MV-4-11 (cell line): ENCODE results near the gene KLHL8.

Experiments used
- DNase-seq: peaks from one replicate; lab custom pipeline; 2025; lab: John Stamatoyannopoulos, UW

Gene KLHL8

DNA sequence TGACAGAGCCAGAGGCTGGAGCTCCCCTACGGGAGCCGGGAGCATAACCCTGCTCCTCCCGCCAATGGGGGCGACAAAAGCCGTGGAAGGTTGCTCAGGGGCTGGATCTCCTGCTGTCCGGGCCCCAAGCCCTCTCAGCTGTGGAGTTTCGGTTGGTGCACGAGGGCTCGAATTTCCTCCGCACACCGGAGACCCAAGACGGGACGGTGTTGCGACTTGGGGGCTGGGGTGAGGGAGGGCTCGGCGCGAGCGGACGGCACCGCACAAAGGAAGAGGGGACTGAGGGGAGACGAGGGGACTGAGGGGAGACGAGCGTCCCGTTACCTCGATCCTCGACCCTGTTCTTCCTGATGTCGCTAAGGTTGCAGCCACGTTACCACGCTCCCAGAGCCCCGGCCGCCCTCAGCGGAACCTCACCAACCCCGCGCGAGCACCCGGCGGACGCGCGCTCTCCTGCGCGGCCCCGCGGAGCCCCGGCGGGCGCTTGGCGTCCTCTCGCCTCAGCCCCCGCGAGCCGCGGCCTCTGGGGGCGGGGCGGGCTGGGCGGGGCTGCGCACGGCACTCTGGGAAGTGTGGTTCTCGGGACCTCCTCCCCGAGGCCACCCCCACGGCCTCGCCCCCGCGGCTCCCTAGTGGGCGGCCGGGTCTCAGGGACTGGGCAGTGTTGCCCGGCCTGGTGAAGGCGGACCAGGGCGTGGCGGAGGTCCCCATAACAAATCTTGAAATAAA lies at the start of gene KLHL8:
KLHL8 (minus strand) TSS at position 525 of the 729 bp plus-strand sequence. CDS start 25,079 bp downstream, outside the sequence.
- peak; percentile 81 for DNase-seq

DNA sequence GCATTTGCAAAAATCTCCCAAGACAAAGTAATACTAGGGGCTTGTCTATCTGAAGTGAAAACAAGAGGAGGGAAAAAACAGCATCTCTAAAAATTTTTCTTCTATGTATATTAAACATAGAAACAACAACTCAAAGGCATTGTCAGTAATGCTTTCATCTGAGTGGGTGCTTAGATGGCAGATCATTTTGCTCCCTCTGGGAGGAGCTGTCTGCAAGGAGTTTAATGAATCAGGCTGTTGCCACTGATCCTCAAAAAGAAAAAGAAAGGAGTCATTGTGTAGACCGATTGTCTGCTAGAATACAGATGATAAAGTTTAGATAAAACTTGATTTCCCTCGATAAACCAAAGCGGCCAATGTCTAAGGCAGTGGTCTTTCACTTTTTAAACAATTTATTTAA lies 49.7 kb upstream of the KLHL8 start:
- peak; percentile 57 for DNase-seq

DNA sequence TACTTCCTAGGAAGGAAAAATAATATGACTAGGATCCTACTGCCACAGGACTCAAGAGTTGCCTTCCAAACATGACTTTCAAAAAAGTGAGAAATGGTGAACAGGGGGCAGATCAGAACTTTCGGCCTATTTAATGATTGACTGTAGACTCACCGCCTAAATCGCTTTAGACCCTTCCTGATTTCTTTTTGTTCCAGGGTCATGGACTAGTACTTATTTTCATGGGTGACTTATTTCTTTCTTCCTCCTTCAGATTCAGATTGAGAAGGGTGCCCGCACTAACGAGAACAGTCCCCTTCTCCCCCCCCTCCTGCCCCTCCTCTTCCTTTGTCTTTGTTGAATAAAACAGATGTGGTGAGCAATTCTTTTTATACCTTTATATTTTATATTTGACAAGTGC lies 48.0 kb upstream of the KLHL8 start:
- no peak for DNase-seq

DNA sequence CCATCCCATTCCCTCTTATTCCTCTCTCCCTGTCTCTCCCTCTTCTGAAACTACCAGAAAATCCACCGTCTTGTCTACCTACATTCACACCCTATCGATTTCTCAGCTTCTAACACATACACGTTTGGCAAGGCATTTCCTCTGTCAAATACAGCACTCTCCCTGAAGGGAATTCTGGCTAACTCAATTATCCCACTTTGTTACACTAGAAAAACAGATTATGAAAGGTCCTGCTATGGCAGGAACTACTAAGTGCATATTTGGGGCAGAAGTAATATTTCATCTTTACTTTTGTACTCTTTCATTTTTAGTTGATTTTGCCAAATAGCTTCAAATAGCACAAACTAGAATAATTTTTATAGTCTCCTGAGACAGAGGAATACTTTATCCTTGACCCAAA lies 46.6 kb upstream of the KLHL8 start:
- DNase-seq, result no peak

DNA sequence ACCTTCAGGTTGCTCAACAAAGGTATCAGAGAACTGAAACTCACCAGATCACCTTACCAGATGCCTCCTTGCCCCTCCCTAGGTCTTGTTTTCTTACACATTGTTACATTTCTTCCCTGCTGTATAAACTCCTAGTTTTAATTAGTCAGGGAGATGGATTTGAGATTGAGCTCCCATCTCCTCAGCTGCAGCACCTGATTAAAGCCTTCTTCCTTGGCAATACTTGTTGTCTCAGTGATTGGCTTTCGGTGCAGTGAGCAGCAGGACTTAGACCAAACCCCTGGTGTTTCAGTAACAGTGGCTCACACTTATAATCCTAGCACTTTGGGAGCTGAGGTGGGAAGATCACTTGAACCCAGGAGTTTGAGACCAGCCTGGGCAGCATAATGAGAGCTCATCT lies 42.5 kb upstream of the KLHL8 start:
- no peak for DNase-seq

DNA sequence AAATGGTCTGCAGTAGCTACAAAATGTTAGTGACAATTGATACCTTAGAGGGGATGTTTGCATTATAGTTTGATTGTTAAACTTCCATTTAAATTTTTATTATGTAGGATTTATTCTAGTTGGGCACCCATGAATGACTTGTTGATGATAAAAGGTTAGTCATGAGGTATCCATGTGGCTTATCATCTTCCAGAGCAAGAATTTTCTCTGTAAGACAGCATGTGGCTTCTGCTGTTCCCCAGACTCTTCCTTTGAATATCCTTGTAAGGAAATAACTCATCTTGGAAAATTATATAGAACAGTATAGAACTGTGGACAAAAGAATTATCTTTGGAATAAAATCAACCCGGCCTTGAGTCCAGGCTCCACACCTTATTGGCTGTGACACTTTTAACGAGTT lies 40.1 kb upstream of the KLHL8 start:
- no peak for DNase-seq

DNA sequence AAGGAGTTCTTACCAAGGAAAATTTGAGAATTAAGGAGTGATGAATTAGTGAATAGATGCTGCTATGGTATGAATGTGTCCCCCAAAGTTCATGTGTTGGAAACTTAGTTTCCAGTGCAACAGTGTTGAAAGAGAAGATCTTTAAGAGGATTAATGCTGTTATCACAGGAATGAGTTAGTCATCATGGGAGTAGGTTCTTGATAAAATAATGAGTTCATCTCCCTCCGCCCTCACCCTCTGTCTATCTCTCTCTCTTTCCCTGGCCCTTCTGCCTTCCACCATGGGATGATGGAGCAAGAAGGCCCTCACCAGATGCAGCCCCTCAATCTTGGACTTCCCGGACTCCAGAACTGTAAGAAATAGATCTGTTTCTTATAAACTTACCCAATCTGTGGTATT lies 38.3 kb upstream of the KLHL8 start:
- no peak for DNase-seq

DNA sequence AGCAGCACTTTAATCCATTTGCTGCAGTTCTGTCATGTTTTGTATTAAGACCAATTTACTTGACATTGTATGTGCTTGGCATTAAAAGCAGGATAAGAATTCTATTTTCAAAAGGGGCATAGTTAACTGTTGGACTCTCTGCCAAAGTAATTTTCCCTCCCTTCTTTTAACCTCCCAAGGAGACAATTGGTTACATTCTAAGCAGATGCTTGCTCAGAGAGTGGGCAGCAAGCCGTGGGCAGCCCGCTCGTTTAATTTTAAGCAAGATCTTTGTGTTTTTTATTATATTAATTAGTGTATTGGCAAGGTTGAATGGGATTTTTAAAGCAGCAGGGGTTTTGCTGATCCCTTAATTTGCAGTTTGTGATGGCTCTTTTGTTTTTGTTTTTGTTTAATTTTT lies 37.1 kb upstream of the KLHL8 start:
- DNase-seq, result no peak

DNA sequence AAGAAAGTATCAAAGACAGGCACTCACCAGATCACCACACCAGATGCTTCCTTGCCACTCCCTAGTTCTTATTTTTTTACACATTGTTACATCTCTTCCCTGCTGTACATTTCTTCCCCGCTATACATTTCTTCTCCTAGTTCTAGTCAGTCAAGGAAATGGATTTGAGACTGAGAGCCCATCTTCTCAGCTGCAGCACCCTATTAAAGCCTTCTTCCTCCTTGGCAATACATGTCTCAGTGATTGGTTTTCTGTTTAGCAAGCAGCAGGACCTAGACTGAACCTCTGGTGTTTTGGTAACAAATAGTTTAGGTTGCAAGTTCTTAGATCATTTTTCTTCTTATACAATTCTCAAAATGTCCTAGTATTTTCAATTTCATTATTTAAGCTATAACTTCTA lies 35.3 kb upstream of the KLHL8 start:
- no peak for DNase-seq

DNA sequence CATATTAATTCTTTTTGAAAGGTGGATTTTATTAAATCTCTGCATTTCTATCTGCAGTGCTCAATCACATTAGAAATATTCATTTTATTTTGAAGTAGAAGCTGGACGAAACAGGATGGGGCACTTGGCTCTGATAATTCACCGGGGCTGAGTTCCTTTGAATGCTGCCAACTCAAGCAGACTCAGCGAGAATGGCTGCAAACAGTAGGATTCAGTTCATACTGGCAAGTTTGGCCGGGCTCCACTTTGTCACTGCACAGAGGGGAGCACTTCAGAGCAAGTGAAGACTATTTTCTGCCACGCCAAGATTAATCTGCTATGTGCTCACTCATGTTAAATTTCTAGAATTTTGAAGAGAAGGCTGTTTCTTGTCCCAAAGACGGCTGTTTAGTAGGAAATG lies 30.7 kb upstream of the KLHL8 start:
- no peak for DNase-seq

DNA sequence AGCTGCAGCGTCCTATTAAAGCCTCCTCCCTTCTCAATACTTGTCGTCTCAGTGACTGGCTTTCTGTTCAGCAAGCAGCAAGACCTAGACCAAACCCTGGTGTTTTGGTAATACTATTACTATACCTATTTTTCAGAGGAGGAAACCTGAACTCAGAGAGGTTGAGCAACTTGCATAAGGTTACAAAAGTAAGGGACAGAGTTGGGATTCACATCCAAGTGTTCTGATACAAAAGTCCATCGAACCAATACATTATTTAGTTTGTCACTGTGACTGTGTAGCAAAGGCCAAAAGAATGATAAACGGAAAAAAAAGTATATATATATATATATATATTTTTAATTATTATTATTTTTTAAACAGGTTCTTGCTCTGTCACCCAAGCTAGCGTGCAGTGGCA lies 29.9 kb upstream of the KLHL8 start:
- DNase-seq, result no peak

DNA sequence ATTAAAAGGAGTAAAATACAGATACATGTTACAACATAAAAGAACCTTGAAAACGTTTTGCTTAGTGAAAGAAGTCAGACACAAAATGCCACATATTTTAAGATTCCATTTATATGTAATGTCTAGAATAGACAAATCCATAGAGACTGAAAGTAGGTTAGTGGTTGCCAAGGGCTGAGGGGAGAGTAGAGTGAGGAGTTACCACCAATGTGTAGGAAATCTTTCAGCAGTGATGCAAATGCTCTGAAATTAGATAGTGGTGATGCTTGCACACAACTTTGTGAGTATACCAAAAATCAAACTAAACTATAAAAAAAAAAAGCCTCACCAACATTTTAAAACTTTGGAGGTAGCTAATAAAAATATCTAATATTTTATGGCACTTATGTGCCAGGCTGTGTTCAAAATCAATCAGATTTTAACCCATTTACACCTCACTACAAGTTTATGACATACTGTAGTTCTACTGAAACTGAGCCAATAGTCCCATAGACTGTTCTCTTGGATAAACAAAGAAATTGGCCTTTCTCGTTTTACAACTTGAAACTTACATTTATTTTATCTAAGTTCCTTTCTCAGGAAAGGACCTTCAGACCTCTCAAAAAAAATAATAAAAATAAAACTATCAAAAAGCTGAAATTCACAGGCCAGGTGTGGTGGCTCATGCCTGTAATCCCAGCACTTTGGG lies 29.1 kb upstream of the KLHL8 start:
- no peak for DNase-seq

DNA sequence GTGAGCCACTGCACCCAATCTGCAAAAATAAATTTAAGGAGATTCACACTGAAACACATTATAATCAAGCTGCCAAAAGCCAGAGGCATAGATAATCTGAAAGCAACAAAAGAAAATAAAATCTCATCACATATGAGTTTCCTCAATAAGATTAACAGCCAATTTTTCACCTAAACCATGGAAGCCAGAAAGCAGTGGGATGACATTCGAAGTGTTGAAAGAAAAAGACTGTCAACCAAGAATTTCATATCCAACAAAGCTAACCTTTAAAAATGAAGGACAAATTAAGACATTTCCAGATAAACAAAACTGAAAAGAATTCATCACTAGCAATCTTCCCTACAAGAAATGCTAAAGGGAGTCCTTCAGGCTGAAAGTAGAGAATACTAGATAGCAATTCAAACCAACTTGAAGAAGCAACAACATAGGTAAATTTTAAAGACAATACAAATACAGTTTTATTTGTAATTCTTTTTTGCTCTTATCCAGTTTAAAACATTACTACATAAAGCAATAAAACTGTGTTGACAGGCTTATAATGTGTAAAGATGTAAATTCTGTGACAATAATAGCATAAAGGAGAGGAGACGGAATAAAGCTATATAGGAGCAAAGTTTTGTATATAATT lies 23.1 kb upstream of the KLHL8 start:
- DNase-seq, result no peak

DNA sequence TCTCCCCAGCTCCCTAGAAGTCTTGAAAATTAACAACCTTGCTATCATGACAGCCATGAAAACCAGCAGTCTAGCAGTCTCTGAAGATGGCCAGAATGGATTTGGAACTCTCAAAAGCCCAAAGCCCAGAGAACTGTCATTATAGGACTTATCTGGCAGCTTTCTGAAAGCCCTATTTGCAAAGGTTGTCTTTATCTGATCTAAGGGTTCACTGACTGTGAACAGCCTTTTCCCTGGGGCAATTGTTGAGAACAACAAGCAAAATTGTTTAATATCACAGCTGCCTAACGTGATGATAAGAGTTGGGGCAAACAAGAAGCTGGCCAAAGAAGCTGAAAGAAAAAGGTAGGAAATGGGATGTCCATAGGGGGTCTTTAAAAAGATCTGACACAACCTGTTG lies 20.9 kb upstream of the KLHL8 start:
- no peak for DNase-seq

DNA sequence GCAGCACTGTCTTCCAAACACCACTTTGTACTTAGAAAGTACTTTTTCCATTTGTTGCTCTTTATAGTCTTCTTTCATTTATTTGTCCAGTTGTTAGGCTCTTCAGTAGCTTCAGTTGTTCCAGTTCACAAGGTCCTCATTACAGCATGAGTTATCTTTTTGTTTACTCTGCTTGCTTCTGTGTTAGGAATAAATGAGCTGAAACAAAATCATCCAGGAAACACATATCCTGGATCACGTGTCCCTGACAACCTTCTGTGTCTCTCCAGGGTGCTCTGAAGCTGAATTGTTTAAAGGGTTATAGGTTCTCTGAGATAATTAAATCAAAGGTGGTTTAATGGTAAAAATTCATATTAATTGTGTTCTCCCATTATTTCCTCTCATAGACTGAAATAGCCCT lies 19.9 kb upstream of the KLHL8 start:
- no peak for DNase-seq

DNA sequence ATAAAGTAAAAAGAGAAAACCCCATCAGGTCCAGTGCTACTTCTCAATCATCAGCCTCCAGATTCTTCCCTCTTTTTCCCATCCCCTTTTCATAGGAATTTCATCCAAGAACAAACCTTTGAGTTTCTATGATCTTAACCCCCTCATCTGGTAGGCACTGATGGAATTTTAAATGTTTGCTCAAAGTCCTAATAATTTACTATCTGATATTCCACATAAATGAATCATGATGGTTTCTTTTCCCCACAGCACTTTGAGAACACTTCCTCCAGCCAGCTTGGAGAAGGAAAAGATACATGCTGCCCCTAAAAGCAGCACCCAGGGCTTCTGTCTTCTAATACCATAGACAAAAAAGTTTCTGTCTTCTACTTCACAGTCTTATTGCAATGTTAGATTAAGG lies 19.4 kb upstream of the KLHL8 start:
- no peak for DNase-seq

DNA sequence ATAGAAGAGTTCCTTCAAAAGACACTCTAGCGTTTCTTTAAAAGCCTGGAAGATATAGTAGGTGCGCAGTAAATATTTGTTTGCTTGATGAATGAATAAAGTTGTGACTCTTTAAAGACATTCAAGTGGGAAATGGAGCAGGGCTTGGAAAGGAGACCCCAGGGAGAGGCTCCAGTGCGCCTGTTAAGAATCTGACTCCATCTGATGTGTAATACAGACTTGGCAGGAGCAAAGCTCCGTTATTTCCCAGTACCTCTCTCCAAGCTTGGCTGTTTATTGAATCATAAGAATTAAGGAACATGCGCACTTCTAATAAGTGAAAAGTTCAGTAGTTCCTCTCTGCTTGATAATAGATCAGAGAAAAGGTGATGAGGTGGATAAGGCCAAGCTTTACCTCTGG lies 18.8 kb upstream of the KLHL8 start:
- DNase-seq, result no peak

DNA sequence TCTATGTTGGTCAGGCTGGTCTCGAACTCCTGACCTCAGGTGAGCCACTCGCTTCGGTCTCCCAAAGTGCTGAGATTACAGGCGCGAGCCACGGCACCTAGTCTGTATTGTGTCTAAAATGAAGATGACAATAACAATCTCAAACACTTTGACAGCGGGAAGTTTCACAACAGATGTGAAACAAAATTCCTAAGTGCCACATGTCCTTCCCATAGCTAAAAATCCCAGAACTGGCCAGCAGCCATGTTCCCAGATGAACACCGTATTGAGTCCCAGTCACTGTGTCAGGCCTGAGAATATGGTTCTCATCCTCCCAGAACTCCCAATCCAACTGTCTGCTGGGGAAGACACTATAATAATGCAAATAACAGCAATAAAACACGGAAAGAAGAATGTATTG lies 16.4 kb upstream of the KLHL8 start:
- DNase-seq, result no peak

DNA sequence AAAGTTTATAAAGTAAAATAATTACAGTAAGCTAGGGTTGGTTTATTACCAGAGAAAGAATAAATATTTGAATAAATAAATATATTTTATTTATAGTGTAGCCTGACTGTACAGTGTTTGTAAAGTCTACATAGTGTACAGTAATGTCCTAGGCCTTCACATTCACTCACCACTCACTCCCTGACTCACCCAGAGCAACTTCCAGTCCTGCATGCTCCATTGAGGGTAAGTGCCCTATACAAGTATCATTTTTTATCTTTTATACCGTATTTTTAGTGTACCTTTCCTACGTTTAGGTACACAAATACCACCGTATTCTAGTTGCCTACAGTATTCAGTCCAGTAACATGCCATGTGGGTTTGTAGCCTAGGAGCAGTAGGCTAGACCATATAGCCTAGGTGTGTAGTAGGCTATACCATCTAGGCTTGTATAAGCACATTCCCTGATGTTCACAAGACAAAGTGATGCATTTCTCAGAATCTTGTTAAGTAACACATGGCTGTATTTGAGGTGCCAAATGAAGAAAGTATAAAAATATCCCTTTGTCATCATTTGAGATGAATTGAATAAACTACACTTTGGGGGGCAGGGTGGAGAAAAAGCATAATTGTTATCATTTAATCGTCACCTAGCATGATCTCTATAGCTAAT lies 14.7 kb upstream of the KLHL8 start:
- DNase-seq, result no peak

DNA sequence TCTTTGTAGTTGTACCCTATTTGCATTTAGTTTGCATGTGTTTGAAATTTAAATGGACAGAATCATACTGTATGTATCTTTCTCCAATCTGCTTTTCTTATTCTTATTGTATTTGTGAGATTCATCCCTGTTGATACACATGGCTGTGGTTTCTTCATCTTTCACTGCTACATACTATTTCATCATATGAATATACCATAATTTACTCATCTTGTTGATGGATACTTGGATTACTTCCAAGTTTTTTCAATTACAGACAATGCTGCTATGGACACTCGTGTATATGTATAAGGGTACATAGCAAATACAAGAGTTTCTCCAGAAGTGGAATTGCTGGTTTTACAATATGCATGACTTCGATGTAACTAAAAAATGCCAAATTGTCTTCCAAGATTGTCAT lies 11.8 kb upstream of the KLHL8 start:
- peak; percentile 20 for DNase-seq

DNA sequence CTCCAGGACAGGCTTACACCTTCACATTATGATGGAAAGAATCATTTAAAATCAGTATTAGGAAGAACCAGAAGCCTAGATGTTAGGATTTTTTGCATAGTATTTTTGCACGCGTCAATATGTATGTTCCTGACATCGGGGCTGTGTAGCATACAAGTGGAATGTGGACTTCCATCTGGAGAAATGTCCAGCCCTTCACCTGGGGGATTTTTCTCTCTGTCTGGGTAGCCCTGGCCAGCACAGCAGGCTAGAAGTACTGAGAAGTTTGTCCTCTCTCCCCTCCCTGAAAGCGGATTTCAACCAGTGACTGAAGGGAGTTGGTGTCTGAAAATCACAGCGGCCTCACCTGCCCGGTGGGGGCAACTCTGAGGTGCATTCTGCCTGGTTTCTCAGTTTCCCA lies 10.4 kb upstream of the KLHL8 start:
- no peak for DNase-seq

DNA sequence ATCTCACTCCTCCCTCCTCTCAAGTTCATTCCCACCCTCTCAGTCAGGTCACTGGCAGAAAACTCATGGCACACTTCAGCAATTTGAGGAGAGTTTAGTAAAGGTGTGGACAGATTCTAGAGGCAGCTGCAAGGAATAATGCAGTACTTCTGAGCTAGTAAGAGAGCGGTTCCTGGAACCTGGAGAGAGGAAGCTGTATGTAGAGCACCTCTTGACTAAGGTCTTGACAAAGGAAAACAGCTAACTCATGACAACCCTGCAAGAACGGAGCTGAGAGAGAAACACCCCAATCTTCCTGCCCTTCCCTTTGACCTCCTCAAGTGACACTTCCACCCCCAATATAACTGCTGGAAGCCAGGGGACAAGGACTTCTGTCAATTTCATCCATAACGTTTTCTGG lies 9.6 kb upstream of the KLHL8 start:
- no peak for DNase-seq

DNA sequence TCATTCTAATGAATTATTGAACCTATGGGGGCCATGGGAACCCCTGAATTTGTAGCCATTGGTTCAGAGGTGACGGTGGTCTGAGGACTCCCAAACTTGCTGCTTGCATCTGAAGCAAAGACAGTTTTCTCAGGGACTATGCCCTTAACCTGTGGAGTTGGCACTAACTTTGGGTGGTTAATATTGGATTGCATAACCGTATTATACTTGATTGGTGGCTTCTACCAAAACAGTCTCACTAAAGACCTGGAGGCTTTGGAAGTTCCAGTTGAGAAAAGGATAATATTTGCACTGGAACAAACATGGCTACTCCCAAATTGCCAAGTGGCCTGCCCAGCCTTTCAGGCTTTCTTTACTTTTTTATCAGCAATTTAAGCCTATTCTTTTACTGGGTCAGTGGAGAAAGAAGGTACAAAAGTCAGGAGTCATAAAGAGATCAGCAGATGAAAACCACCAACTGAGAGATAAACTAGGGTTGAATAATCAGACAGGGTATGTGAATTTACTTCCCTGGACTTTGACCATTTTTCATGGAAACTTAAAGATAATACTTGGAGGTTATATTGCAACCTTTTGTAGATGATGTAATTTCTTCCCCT lies 7.9 kb upstream of the KLHL8 start:
- DNase-seq, result no peak
